ENCODE measurements around the gene ACBD6.

DNA sequence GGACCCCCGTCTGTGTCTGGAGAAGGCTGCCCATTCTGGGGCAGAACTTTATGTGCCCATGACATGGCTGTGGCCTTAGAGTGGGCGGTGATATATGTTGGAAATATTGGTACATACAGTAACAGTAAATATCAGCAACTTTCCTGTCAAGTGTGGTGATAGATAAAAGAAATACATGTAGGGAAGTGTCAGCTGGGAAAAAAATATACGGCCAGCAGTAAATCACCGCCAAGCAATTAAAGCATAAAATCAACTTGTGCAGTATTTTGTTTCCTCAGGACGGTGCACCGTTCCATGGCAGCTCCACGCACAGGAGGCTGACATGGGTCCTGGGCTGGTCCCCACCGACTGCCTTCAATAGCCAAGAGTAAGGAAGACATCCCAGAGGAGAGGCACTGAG, 244.9 kb downstream of the ACBD6 start:
- TF ChIP-seq POLR2A (IDR thresholded peaks at IDR 0.05; ENCODE audit: low read depth, low read length) (no peak), ELK1 (IDR thresholded peaks at IDR 0.05; ENCODE audit: borderline replicate concordance, low read depth, low read length) (no peak), RFX5 (IDR thresholded peaks at IDR 0.05; ENCODE audit: low read depth, low read length) (no peak), MXI1 (IDR thresholded peaks at IDR 0.05; ENCODE audit: borderline replicate concordance, low read depth, low read length) (no peak), CHD1 (IDR thresholded peaks at IDR 0.05; ENCODE audit: low read depth, low read length) (no peak), MAFK (IDR thresholded peaks at IDR 0.05; ENCODE audit: low read depth, low read length) (no peak), RAD21 (IDR thresholded peaks at IDR 0.05; ENCODE audit: low read length) (no peak), FOS (IDR thresholded peaks at IDR 0.05; ENCODE audit: low read depth, low read length) (no peak)
- TF ChIP-seq, protein P1, sequence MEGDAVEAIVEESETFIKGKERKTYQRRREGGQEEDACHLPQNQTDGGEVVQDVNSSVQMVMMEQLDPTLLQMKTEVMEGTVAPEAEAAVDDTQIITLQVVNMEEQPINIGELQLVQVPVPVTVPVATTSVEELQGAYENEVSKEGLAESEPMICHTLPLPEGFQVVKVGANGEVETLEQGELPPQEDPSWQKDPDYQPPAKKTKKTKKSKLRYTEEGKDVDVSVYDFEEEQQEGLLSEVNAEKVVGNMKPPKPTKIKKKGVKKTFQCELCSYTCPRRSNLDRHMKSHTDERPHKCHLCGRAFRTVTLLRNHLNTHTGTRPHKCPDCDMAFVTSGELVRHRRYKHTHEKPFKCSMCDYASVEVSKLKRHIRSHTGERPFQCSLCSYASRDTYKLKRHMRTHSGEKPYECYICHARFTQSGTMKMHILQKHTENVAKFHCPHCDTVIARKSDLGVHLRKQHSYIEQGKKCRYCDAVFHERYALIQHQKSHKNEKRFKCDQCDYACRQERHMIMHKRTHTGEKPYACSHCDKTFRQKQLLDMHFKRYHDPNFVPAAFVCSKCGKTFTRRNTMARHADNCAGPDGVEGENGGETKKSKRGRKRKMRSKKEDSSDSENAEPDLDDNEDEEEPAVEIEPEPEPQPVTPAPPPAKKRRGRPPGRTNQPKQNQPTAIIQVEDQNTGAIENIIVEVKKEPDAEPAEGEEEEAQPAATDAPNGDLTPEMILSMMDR (conservative IDR thresholded peaks at IDR 0.05; ENCODE audit: low read depth, low read length) = no peak
